GM21529 (cell line): Measurements from ENCODE around the gene PTPRD.

Experiments used
- ATAC-seq: cut with Tn5 transposase; IDR thresholded peaks from one replicate; pipeline ENCODE4 v1.9.1; 2021; ENCODE audit not compliant: unreplicated experiment

The PTPRD gene

DNA sequence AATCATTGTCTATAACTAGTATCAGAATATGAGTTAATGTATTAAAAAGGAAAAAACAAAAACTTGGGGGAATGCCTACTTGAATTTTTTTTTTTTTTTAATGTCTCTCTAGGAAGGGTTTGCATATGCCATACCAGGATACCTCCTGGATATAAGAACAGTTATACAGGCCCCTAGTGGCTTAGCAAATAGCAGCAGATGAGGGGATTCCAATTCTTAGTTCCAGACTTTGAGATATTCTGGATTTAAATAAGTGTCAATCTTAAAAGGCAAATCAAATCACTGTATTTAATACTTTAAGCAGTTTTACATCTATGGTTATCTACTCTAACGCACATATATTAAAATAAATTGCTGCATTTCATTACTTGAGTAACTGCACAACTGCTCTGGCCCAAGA is 1757.8 kb downstream of the PTPRD start:
- no peak for ATAC-seq

DNA sequence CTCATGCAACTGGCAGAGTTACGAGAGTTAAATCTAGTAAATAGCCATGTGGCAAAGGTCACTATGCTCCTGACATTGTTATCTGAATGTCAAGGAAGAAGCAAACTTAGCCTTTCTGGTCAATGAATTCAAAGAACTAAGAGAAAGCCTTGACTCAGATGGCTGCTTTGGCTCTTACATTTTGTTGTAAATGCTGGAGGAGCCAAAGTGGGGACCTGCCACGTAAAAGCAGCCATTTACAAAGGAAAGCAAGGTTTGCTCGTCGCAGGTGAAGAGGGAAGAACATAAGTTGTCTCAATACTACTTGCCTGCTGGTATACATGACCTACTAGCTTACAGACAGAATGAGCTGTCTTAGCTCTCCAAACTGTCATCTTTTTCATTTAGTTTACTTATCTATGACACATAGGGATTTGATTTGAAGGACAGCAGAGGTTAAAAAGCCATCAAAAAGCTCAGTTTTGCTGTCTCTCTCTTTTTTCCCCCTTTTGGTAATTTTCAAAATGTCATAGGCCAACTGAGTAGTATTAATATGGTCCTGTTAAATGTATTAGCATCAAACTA is 1760.4 kb downstream of the PTPRD start:
- no peak for ATAC-seq

- ATAC-seq, result no peak
These were observed 1761.9 kb downstream of the PTPRD start for GRCh38 chr9:8850914-8851313.

- ATAC-seq, result no peak
These were observed 1767.0 kb downstream of the PTPRD start for GRCh38 chr9:8845808-8846207.

- ATAC-seq, result no peak
These were observed 1767.4 kb downstream of the PTPRD start for GRCh38 chr9:8845376-8845775.

DNA sequence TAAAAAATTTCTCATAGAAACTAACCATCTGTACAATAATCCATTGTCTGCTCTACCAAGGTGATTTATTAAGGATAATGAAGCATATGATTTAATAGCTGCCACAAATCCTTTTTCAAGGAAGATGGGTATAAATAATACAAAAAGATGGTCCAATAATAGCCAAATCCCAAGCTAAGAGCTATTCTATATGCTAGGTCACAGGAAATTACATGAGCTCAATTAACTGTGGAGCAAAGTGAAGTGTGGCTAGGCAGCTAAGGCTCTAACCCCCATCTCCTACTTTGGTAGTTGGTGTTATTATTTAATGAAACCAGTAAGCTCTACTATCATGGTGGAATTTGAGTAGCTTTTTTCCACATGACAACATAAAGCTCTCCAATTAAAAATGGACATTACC is 1768.3 kb downstream of the PTPRD start:
- no peak for ATAC-seq

GRCh38 chr9:8842402-8843193 is 1770.2 kb downstream of the PTPRD start:
- ATAC-seq, result no peak

- no peak for ATAC-seq
These were observed 1774.7 kb downstream of the PTPRD start for GRCh38 chr9:8838136-8838535.

DNA sequence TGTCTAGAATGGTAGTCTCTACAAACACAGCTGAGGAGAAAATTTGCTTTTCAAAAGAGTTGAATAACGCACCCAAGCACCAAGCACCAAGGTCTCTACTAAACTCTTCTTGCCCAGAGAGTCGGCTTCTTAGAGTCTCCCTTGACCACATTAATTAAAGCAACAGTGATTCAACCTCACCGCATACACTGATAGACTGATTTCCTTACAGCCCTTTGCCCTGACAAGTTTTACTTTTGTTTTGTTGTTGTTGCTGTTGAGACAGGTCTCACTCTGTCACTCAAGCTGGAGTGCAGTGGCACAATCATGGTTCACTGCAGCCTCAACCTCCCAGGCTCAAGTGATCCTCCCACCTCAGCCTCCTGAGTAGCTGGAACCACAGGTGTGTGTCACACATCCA is 1777.5 kb downstream of the PTPRD start:
- ATAC-seq, result no peak

DNA sequence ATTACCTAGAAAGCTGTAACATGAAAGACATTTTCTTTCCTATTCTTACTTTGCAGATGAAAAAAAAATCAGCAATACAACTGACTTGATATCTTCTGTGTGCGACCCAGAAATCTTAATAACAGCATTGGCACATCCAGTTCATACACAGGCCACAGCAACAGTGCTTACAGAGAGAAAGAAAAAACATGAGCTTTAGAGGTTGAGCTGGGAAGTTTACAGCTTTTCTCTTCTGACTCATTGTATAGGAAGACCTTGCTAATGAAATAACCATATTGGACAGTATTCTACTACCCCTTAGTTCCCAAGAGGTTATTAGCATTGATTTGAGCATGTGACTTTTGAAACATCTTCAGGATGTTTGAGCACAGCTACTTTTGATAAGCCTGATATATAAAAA is 1779.8 kb downstream of the PTPRD start:
- ATAC-seq, result no peak

DNA sequence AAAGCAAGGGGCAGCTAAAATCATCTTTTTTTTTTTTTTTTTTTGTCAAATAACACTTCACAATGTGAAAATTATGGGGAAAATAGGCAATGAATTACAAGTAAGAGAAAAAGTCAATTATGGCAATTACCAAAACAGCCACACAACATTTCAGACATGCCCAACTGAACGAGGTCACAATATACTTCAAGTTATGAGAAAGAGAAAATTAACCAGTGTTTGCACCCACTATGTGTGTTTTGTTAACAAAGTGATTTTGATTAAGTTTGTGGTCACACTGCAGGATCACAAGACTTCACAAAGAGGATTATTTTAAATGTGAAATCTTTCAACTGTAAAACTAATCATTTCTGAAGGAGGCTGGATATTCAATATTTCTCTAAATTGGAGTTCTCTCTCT is 1780.4 kb downstream of the PTPRD start:
- no peak for ATAC-seq

DNA sequence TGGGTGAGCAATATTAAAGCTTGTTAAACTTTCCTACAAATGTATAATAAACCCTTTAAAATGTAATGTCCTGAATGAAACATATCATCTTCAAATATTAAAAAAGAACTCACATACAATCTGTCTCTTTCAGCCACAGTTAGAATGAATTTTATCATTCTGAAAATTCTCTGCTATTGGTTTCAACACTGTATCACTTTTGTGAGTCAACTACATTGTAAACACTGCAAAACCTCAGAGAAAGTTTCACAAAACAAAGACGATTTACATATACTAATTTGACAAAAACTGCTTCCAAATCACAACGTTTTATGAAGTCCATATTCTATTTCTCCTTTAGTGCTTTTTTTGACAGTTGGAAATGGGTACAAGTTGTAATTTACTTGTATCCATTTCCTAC is 1781.2 kb downstream of the PTPRD start:
- no peak for ATAC-seq

DNA sequence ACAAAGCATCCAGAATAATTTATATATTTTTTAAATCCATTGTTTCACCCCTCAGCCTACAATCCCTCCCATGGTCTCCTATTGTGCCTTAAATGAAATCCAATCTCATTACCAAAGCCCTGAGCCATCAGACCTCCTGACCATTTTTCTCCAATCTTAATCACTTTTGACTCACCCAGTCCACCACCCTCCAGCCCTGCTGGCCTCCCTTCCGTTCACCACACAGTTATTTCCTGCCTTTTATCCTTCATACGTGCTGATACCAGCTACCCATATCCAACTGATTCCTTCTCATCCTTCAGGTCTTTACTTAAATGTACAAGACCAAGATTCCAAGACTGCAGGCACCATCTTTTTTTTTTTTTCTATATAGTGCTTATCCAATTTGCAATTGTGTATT is 1786.5 kb downstream of the PTPRD start:
- no peak for ATAC-seq

DNA sequence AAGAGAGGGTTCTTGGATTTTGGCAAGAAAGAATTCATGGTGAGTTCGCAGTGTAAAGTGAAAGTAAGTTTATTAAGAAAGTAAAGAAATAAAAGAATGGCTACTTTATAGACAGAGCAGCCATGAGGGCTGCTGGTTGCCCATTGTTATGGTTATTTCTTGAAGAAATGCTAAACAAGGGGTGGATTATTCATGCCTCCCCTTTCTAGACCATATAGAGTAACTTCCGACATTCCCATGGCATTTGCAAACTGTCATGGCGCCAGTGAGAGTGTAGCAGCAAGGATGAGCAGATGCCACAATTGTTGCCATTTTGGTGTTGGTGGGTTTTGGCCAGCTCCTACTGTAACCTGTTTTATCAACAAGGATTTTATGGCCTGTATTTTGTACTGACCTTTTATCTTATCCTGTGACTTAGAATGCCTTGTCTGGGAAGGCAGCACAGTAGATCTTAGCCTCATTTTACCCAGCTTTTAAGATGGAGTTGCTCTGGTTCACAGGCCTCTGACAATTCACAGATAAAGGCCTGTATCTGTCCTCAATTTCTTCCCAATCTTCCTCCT is 1787.1 kb downstream of the PTPRD start:
- no peak for ATAC-seq

GRCh38 chr9:8823131-8823895 is 1789.5 kb downstream of the PTPRD start:
- no peak for ATAC-seq

- no peak for ATAC-seq
These were observed 1790.2 kb downstream of the PTPRD start for GRCh38 chr9:8822667-8823025.

DNA sequence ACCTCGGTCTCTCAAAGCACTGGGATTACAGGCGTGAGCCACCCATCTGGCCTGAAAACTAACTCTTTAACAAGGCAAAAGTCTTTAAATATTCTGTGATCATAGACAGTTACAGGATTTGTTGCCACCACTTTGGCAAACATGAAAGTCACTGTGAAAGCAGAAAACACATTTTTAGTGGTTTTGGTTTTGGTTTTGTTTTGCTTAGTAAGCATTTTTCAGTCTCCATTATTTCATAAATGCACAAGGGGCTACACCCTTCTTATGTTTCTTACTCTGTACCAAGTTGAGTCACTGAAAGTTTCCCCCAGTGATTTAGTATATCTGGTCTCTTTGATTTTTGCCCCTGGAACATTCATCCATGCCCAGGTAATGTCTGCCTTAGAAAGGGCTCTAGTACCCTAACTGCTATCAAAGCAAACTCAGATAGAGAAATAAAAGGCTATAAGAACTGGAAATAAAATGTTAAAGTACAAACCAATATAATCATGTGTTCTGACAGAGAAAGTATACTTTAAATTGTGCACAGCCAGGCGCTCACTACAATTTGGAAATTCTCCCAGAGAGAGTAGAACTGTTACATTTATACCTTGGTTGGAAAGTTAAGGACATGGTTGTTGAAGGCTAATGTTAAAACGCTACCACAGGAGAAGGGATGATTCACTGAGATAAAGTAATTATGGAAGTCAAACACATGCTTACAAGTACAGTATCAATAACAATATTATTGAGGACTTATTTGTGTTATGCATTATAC is 1790.7 kb downstream of the PTPRD start:
- no peak for ATAC-seq

GRCh38 chr9:8817335-8817734 is 1795.5 kb downstream of the PTPRD start:
- ATAC-seq, result no peak

GRCh38 chr9:8816361-8816760 is 1796.4 kb downstream of the PTPRD start:
- no peak for ATAC-seq

DNA sequence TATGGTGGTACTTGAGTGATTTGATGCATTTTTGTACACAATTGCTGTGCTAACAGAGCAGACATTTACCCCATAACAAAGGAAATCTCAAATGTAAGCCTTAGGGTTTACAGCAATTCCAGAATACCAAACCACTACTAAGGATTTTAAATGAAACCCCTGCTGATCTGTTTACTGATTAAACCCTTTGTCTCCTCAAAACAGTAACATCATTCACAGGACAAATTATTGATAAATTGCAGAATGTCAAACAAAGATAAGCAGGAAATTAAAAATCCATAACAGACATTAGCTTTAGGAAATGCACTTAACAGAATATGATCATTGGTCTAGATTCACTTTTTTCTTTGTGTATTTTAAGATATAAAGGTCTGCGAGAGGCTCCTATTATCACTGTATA is 1796.9 kb downstream of the PTPRD start:
- ATAC-seq, result no peak

GRCh38 chr9:8815219-8815618 is 1797.6 kb downstream of the PTPRD start:
- no peak for ATAC-seq
